Glomerular endothelial cell (primary cell): Measurements from ENCODE around the gene MAP3K7CL. TPM values are rescaled to one million over a fixed set of nuclear protein-coding genes. Genes with fewer than 3 reads are reported as not detected.

Experiments
- DNase-seq: peaks from one replicate; pipeline ENCODE4 v3.0.0-alpha.2; 2011; ENCODE audit warnings: low read depth, low spot score; ENCODE audit errors: extremely low read depth
- total RNA-seq: library from RNA; depleted of rRNA; stranded (reverse); fragments of >200 nt; gene quantifications from 2 replicates; pipeline ENCODE4 v1.2.3, GENCODE V29; 2015

Gene MAP3K7CL
- total RNA-seq, 1 donor from 2014 or later, result 7.9 TPM

- no peak for DNase-seq
Observed at GRCh38 chr21:29194342-29194741, 63.9 kb downstream of the MAP3K7CL start.

GRCh38 chr21:29194847-29195246, 64.4 kb downstream of the MAP3K7CL start:
- no peak for DNase-seq

DNA sequence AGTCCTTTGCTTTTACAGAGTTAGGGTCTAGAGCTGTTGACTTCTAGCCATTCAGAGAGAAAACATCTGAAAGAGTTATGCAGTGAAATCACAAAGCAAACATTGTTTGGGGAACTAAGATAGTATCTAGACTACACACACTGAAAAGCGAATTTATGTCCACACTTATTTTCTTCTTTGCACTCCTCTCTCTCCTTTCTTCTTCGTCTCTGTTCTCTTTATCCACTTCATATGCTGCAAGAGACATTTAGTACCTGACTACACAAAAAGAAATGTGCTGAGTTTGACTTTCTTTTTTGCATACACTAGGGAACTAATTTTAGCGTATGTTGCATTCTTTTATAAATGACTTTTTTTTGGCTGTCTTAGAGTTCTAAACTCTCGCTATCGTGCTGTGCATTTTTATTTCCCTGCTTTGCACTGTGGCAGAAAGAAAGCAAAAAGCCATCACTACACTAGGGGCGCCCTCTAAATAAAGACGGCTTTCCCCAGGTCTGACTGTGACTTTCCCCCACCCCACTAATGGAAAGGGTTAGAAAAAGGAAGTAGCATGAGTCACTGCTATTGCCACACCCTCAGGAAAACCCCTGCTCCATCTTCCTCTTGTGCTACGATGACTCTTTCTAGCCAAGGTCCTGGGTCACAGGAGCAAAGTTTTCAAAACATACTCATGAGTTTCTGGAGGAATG, 65.7 kb downstream of the MAP3K7CL start:
- no peak for DNase-seq

DNA sequence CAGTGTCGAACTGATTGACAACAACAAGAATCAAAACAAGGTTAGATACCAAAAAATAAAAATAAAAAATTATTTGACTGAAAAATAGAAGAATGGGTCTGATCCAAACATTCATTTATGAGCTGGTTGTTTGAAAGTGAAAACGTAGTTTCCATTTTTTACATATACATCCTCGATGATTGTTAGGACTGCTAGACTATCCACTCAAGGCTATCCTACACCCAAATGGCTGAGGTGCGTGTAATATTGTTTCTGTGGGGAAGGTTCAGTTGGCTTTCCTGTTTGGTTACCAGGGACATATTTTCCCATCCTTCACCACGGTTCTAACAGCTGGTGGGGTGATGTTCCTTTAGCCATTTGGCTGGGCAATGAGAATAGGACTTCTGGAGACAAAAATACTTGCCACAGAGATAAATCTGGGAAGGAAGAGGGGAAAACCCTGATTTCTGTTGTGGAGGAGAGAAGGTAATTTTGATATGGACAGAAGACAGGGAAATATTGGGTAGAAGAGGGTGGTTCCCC, 66.3 kb downstream of the MAP3K7CL start:
- DNase-seq, result no peak

DNA sequence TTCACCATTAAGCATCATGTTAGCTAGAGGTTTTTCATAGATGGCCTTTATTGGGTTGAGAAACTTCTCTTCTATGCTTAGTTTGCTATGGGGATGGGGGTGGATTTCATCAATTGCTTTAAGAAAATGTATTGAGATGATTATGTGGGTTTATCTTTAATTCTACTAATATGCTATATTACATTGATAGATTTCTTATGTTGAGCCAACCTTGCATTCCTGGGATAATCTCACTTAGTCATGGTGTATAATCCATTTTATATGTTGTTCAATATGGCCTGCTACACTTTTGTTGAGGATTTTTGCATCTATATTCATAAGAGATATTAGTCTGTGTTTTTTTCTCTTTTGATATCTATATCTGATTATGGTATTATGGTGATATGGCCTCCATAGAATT, 70.7 kb downstream of the MAP3K7CL start:
- DNase-seq, result no peak

DNA sequence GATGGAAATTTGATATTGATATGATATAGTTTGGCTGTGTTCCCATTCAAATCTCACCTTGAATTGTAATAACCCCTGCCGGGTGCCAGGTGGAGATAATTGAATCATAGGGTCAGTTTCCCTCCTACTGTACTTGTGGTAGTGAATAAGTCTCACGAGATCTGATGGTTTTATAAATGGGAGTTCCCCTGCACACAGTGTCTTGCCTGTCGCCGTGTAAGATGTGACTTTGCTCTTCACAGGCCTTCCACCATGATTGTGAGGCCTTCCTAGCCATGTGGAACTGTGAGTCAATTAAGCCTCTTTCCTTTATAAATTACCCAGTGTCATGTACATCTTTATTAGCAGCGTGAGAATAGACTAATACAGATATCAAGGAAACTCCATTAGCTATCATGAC, 74.6 kb downstream of the MAP3K7CL start:
- no peak for DNase-seq

GRCh38 chr21:29205988-29206387, 75.5 kb downstream of the MAP3K7CL start:
- no peak for DNase-seq

DNA sequence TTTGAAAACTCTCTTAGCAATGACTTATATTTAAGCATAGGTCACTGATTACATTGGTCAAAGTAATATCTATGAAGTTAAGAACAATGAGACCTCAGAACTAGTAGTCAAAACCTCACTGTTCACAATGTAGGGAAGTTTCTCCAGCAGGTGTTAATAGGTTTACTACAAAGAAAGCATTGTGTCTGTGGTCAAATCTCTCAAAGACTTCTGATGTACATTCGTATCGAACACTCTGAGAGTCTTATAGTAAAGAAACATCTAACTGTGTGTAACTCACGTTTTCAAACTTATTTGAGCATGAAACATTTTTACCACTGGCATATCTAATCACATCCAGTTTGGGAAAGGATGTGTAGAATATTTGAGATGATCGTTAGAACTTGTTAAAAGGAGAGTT, 76.0 kb downstream of the MAP3K7CL start:
- DNase-seq, result no peak

DNA sequence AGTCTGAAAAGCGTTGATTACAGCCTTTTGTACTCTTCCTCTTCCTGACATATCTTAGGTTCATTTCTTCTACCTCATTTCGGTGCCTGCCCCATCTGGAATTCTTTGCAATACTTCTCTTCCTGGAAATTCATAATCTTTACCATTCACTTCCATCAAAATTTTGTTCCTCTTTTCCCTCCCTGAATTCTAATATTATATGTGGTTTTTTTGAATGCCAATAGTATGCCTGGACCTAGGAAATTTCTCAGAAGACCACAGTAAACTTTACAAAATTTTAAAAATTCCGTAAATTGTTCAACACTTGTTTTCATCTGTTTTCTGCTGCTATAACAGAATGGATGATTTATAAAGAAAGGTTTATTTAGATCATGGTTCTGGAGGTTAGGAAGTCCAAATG, 76.8 kb downstream of the MAP3K7CL start:
- no peak for DNase-seq

GRCh38 chr21:29208044-29208681, 77.7 kb downstream of the MAP3K7CL start:
- DNase-seq, result no peak

DNA sequence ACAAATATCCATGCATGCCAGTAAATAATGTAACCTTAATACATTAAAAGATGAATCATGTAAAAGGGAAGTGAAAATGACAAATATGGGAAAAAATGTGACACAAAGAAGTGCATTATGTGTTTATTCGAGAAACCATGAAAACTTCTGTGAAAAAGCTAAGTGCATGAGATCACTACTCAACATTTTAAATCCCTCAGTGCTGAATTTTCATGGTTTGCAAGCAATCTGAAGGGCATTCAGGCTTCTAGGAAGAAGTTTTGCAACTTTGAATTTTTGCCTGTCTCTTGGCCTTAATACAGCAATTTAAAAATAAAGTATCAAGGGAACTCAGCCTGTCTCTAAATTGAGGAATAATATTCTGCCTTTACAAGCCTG, 78.2 kb downstream of the MAP3K7CL start:
- DNase-seq, result peak; percentile 62

DNA sequence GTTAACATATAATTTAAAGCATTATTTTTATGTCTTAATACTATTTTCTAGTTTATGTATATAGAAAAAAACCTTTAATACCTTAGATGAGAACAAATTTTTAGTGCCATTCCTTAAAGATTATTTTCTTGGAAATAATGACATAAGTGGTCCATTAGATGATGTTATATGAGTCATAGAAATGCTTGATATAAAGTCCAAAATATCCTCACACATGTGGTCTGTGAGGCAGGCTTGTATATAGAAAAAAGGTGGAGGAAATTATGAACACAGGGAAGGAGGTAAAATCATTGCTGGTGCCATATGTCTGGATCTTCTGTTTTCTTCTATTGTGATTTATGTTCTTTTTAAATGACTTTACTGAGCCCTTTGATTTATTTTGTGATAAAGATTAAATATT, 79.3 kb downstream of the MAP3K7CL start:
- no peak for DNase-seq

GRCh38 chr21:29211205-29211604, 80.8 kb downstream of the MAP3K7CL start:
- no peak for DNase-seq

GRCh38 chr21:29212446-29212845, 82.0 kb downstream of the MAP3K7CL start:
- DNase-seq, result no peak

- no peak for DNase-seq
Observed at GRCh38 chr21:29213513-29214385, 83.3 kb downstream of the MAP3K7CL start.

DNA sequence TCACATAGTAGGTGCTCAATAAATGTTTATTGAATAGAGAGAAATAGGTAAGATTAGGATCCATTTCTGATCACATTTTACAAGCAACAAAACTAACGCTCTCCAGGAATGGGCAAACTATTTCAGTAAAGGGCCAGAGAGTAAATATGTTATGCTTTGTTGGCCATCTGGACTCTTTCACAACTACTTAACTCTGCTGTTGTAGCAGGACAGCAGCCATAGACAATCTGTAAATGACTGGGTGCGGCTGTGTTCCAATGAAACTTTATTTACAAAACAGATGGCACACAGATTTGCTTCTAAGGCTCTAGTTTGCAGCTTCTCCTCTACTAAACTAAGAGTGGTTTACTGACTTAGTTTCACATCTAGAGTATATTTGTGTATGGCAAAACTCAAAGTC, 85.3 kb downstream of the MAP3K7CL start:
- no peak for DNase-seq

DNA sequence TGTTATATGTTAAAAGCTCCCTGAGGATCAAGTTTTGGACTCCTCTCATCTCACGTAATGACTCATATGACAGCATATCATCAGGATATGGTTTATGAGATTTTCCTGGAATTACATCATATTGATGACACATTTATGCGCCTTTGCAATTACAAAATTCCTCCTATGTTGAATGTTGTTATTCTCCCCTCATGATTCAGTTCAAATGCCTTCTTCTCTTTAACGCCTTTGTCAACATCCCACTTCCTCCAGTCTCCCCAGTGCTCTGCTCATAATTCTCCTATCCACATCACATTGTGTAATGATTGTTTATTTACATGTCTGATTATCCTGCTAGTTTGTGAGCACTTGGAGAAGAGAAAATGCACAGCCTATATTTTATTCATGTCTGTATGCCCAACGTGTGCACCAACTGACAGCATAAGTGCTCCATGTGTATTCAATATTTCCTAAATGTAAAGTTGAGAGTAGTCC, 87.4 kb downstream of the MAP3K7CL start:
- DNase-seq, result peak; percentile 88

DNA sequence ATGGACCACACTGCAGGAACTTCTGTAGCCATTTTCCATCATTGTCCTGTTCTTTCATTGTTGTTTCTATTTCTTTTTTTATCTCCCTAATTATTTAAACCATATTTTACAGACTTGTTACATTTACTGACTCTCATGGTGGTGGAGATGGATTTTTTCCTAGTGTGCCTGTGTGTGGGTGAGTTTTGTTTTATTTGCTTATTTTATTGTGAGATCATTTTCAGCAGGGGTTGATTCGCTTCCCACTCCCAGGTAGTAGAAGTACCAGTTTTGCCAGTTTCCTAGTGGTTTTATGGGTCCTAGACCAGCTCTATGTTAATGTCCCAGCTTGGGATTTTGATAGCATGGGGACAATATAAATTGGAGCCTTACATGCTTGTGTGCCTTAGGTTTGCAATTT, 88.3 kb downstream of the MAP3K7CL start:
- DNase-seq, result no peak

- no peak for DNase-seq
Observed at GRCh38 chr21:29219165-29219770, 88.8 kb downstream of the MAP3K7CL start.

GRCh38 chr21:29221253-29221744, 90.9 kb downstream of the MAP3K7CL start:
- no peak for DNase-seq

GRCh38 chr21:29224006-29224405, 93.6 kb downstream of the MAP3K7CL start:
- DNase-seq, result no peak
